Fibroblast of the conjunctiva (primary cell): ENCODE data around the gene DSG2.

ENCODE experiments used
- DNase-seq: peaks from one replicate; pipeline ENCODE4 v3.0.0-alpha.2; 2010; ENCODE audit warnings: low read depth

The DSG2 gene

DNA sequence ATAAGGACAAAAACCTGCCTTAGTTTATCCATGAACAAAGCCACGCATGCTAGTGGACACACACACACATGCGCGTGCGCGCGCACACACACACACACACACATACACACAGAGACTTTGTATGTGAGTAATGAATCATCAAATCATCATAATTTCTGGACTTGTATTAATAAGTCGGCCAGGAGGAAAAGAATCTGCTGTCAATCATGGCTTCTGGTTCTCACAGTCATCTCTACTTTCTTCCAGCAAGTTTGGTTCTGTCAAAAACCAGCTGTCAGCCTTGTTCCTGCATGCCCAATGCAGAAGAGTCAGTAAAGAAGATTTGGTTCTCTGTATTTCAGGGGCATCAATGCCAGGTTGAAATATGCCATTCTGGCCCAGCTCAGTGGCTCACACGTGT lies 92.6 kb downstream of the DSG2 start:
- DNase-seq = no peak

DNA sequence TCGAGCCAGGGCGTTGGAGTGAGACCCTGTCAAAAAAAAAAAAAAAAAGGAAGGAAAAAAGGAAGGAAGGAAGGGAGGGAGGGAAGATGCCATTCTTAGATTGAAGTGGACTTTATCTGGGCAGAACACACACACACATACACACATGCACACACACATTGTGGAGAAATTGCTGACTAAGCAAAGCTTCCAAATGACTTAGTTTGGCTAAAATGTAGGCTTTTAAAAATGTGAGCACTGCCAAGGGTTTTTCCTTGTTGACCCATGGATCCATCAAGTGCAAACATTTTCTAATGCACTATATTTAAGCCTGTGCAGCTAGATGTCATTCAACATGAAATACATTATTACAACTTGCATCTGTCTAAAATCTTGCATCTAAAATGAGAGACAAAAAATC lies 93.1 kb downstream of the DSG2 start:
- no peak for DNase-seq

DNA sequence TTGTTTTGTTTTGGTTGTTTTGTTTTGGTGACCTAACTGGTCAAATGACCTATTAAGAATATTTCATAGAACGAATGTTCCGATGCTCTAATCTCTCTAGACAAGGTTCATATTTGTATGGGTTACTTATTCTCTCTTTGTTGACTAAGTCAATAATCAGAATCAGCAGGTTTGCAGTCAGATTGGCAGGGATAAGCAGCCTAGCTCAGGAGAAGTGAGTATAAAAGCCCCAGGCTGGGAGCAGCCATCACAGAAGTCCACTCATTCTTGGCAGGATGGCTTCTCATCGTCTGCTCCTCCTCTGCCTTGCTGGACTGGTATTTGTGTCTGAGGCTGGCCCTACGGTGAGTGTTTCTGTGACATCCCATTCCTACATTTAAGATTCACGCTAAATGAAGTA lies 93.7 kb downstream of the DSG2 start, which contains the start of gene TTR:
TSS of gene TTR (plus strand) at position 250 of the 400 bp plus-strand sequence. CDS start at position 276, 26 bp downstream.
- no peak for DNase-seq

DNA sequence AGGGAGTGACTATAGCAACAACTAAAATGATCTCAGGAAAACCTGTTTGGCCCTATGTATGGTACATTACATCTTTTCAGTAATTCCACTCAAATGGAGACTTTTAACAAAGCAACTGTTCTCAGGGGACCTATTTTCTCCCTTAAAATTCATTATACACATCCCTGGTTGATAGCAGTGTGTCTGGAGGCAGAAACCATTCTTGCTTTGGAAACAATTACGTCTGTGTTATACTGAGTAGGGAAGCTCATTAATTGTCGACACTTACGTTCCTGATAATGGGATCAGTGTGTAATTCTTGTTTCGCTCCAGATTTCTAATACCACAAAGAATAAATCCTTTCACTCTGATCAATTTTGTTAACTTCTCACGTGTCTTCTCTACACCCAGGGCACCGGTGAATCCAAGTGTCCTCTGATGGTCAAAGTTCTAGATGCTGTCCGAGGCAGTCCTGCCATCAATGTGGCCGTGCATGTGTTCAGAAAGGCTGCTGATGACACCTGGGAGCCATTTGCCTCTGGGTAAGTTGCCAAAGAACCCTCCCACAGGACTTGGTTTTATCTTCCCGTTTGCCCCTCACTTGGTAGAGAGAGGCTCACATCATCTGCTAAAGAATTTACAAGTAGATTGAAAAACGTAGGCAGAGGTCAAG lies 94.7 kb downstream of the DSG2 start:
- DNase-seq = no peak

DNA sequence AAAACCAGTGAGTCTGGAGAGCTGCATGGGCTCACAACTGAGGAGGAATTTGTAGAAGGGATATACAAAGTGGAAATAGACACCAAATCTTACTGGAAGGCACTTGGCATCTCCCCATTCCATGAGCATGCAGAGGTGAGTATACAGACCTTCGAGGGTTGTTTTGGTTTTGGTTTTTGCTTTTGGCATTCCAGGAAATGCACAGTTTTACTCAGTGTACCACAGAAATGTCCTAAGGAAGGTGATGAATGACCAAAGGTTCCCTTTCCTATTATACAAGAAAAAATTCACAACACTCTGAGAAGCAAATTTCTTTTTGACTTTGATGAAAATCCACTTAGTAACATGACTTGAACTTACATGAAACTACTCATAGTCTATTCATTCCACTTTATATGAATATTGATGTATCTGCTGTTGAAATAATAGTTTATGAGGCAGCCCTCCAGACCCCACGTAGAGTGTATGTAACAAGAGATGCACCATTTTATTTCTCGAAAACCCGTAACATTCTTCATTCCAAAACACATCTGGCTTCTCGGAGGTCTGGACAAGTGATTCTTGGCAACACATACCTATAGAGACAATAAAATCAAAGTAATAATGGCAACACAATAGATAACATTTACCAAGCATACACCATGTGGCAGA lies 97.3 kb downstream of the DSG2 start:
- no peak for DNase-seq

DNA sequence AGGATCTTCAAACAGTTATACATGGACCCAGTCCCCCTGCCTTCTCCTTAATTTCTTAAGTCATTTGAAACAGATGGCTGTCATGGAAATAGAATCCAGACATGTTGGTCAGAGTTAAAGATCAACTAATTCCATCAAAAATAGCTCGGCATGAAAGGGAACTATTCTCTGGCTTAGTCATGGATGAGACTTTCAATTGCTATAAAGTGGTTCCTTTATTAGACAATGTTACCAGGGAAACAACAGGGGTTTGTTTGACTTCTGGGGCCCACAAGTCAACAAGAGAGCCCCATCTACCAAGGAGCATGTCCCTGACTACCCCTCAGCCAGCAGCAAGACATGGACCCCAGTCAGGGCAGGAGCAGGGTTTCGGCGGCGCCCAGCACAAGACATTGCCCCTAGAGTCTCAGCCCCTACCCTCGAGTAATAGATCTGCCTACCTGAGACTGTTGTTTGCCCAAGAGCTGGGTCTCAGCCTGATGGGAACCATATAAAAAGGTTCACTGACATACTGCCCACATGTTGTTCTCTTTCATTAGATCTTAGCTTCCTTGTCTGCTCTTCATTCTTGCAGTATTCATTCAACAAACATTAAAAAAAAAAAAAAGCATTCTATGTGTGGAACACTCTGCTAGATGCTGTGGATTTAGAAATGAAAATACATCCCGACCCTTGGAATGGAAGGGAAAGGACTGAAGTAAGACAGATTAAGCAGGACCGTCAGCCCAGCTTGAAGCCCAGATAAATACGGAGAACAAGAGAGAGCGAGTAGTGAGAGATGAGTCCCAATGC lies 98.3 kb downstream of the DSG2 start:
- DNase-seq = no peak

DNA sequence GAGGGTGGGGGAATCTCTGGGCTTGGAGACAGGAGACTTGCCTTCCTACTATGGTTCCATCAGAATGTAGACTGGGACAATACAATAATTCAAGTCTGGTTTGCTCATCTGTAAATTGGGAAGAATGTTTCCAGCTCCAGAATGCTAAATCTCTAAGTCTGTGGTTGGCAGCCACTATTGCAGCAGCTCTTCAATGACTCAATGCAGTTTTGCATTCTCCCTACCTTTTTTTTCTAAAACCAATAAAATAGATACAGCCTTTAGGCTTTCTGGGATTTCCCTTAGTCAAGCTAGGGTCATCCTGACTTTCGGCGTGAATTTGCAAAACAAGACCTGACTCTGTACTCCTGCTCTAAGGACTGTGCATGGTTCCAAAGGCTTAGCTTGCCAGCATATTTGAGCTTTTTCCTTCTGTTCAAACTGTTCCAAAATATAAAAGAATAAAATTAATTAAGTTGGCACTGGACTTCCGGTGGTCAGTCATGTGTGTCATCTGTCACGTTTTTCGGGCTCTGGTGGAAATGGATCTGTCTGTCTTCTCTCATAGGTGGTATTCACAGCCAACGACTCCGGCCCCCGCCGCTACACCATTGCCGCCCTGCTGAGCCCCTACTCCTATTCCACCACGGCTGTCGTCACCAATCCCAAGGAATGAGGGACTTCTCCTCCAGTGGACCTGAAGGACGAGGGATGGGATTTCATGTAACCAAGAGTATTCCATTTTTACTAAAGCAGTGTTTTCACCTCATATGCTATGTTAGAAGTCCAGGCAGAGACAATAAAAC lies 100.2 kb downstream of the DSG2 start:
- no peak for DNase-seq
